ENCODE results near the gene GRM1. TPM values are rescaled to one million over a fixed set of nuclear protein-coding genes. Genes with fewer than 3 reads are reported as not detected.

GRM1 gene
- total RNA-seq, 2 donors from 2014 or later, result 0.54 TPM; not detected in 1

- H3K36me3 ChIP-seq, result no peaks in the 10 kb centered on the region
- TF ChIP-seq CTCF (IDR thresholded peaks at IDR 0.05), result no peak
- DNase-seq (ENCODE audit: low spot score) (no peak), ATAC-seq (ENCODE audit: insufficient number of reproducible peaks, low FRiP score, low read depth) (no peak)
- H3K27me3 ChIP-seq (replicated peaks; ENCODE audit: insufficient read depth), result no peaks in the 10 kb centered on the region
- no peak overlapping the region for H3K4me3 ChIP-seq
- H3K27ac ChIP-seq, result no peak overlapping the region
- H3K9me3 ChIP-seq, result no peaks in the 10 kb centered on the region
- H3K4me1 ChIP-seq (ENCODE audit: control insufficient read depth in 1 of 2, low read depth in 2 of 2), result no peaks in the 10 kb centered on the region
Measured at GRCh38 chr6:146359131-146359530, 330.3 kb downstream of the GRM1 start.

GRCh38 chr6:146361128-146361924 lies 332.5 kb downstream of the GRM1 start:
- no peak for ATAC-seq (ENCODE audit: insufficient number of reproducible peaks, low FRiP score, low read depth)
- no peaks in the 10 kb centered on the region for H3K9me3 ChIP-seq
- DNase-seq (ENCODE audit: low spot score), result no peak
- H3K36me3 ChIP-seq, result no peaks in the 10 kb centered on the region
- H3K27me3 ChIP-seq (replicated peaks; ENCODE audit: insufficient read depth), result no peaks in the 10 kb centered on the region
- H3K27ac ChIP-seq, result no peak overlapping the region
- H3K4me3 ChIP-seq, result no peak overlapping the region
- no peaks in the 10 kb centered on the region for H3K4me1 ChIP-seq (ENCODE audit: control insufficient read depth in 1 of 2, low read depth in 2 of 2)
- no peak for TF ChIP-seq CTCF (IDR thresholded peaks at IDR 0.05)

- Histone ChIP-seq H3K4me3 (no peak overlapping the region), H3K9me3 (no peaks in the 10 kb centered on the region), H3K27me3 (replicated peaks; ENCODE audit: insufficient read depth) (no peaks in the 10 kb centered on the region), H3K36me3 (no peaks in the 10 kb centered on the region), H3K27ac (no peak overlapping the region), H3K4me1 (ENCODE audit: control insufficient read depth in 1 of 2, low read depth in 2 of 2) (no peaks in the 10 kb centered on the region)
- ATAC-seq (ENCODE audit: insufficient number of reproducible peaks, low FRiP score, low read depth) (no peak), DNase-seq (ENCODE audit: low spot score) (no peak)
- no peak for TF ChIP-seq CTCF (IDR thresholded peaks at IDR 0.05)
Measured at GRCh38 chr6:146363838-146364607, 335.2 kb downstream of the GRM1 start.

- Histone ChIP-seq H3K27me3 (replicated peaks; ENCODE audit: insufficient read depth) (no peaks in the 10 kb centered on the region), H3K9me3 (no peaks in the 10 kb centered on the region), H3K4me3 (no peak overlapping the region), H3K27ac (no peak overlapping the region), H3K4me1 (ENCODE audit: control insufficient read depth in 1 of 2, low read depth in 2 of 2) (no peaks in the 10 kb centered on the region), H3K36me3 (no peaks in the 10 kb centered on the region)
- no peak for TF ChIP-seq CTCF (IDR thresholded peaks at IDR 0.05)
- DNase-seq (ENCODE audit: low spot score) (no peak), ATAC-seq (ENCODE audit: insufficient number of reproducible peaks, low FRiP score, low read depth) (no peak)
Measured at GRCh38 chr6:146364816-146365594, 336.1 kb downstream of the GRM1 start.

- no peaks in the 10 kb centered on the region for H3K36me3 ChIP-seq
- no peak for TF ChIP-seq CTCF (IDR thresholded peaks at IDR 0.05)
- ATAC-seq (ENCODE audit: insufficient number of reproducible peaks, low FRiP score, low read depth), result no peak
- H3K4me3 ChIP-seq, result no peak overlapping the region
- no peaks in the 10 kb centered on the region for H3K27me3 ChIP-seq (replicated peaks; ENCODE audit: insufficient read depth)
- no peaks in the 10 kb centered on the region for H3K9me3 ChIP-seq
- no peak overlapping the region for H3K27ac ChIP-seq
- no peaks in the 10 kb centered on the region for H3K4me1 ChIP-seq (ENCODE audit: control insufficient read depth in 1 of 2, low read depth in 2 of 2)
- DNase-seq (ENCODE audit: low spot score), result no peak
Measured at GRCh38 chr6:146367061-146367460, 338.2 kb downstream of the GRM1 start.

Data from thoracic aorta (tissue), 2 donors.